OCI-LY7 (cell line): ENCODE results near the gene MRPS22. TPM values are rescaled to one million over a fixed set of nuclear protein-coding genes. Genes with fewer than 3 reads are reported as not detected.

Experiments used
- BruUV-seq: library from RNA; stranded (reverse); fragments of 400-500 nt; replicated peaks from 2 replicates; lab custom pipeline; 2021; lab: Mats Ljungman, UMichigan
- CTCF ChIA-PET: fragments of 300-600 bp; sonication (Branson Sonifier 250); formaldehyde crosslinking; loops from one replicate; lab custom pipeline; 2022; ENCODE audit warnings: antibody characterized with exemption; ENCODE audit not compliant: unreplicated experiment; lab: Charles Lee
- POLR2A ChIA-PET: fragments of 300-600 bp; sonication (Branson Sonifier 250); formaldehyde crosslinking; loops from one replicate; lab custom pipeline; 2022; ENCODE audit warnings: antibody characterized with exemption; lab: Charles Lee
- DNase-seq: peaks from one replicate; pipeline ENCODE4 v3.0.0-alpha.2; 2015; ENCODE audit warnings: low spot score
- H2AFZ ChIP-seq: fragments of 200-600 bp; sonication (generic), shearing (Covaris generic); 2 replicates; pipeline ENCODE4 v1.6.1; 2014; ENCODE audit warnings: mild to moderate bottlenecking, antibody characterized with exemption, low read length, moderate library complexity
- H3K27ac ChIP-seq: fragments of 200-600 bp; sonication (generic); 2 replicates; pipeline ENCODE4 v1.5.1; 2014; ENCODE audit warnings: mixed run types, low read depth, mild to moderate bottlenecking, moderate library complexity, low read length, inconsistent platforms; ENCODE audit not compliant: poor library complexity, severe bottlenecking
- H3K36me3 ChIP-seq: fragments of 200-600 bp; sonication (generic); 2 replicates; pipeline ENCODE4 v1.6.1; 2014; ENCODE audit warnings: mild to moderate bottlenecking, antibody characterized with exemption, low read length, moderate library complexity, mixed read lengths; ENCODE audit not compliant: insufficient read depth
- H3K4me1 ChIP-seq: fragments of 200-600 bp; sonication (generic); 2 replicates; pipeline ENCODE4 v1.5.1; 2014; ENCODE audit warnings: mild to moderate bottlenecking, low read length; ENCODE audit not compliant: insufficient read depth, poor library complexity, severe bottlenecking
- H3K4me2 ChIP-seq: fragments of 200-600 bp; sonication (generic); 2 replicates; pipeline ENCODE4 v1.6.1; 2014; ENCODE audit warnings: mild to moderate bottlenecking, low read length
- H3K4me3 ChIP-seq: fragments of 200-600 bp; sonication (generic); 2 replicates; pipeline ENCODE4 v1.5.1; 2014; ENCODE audit warnings: mild to moderate bottlenecking, low read depth, low read length; ENCODE audit not compliant: poor library complexity, severe bottlenecking
- H3K79me2 ChIP-seq: fragments of 200-600 bp; sonication (generic); 2 replicates; pipeline ENCODE4 v1.6.1; 2016; ENCODE audit warnings: low read depth, mild to moderate bottlenecking, low read length, moderate library complexity, mixed read lengths; ENCODE audit not compliant: insufficient read depth
- H3K9me2 ChIP-seq: fragments of 200-600 bp; sonication (generic); 2 replicates; pipeline ENCODE4 v1.6.1; 2016; ENCODE audit warnings: mild to moderate bottlenecking, low read length, mixed read lengths; ENCODE audit not compliant: insufficient read depth
- H3K9me3 ChIP-seq: fragments of 200-600 bp; sonication (generic); 2 replicates; pipeline ENCODE4 v1.6.1; 2014; ENCODE audit warnings: mild to moderate bottlenecking, mixed run types, low read length, mixed read lengths
- H4K20me1 ChIP-seq: fragments of 200-600 bp; sonication (generic); 2 replicates; pipeline ENCODE4 v1.6.1; 2014; ENCODE audit warnings: mild to moderate bottlenecking, antibody characterized with exemption, low read length, moderate library complexity, mixed read lengths; ENCODE audit not compliant: insufficient read depth
- CTCF ChIP-seq: fragments of 200-600 bp; sonication (generic); conservative IDR thresholded peaks from 2 replicates; pipeline ENCODE4 v1.5.1; 2014; ENCODE audit warnings: mild to moderate bottlenecking, antibody characterized with exemption, low read length, moderate library complexity, mixed read lengths
- EZH2phosphoT487 ChIP-seq: fragments of 200-600 bp; sonication (generic); IDR thresholded peaks from 2 replicates; pipeline ENCODE4 v1.6.1; 2018; ENCODE audit warnings: low read depth, borderline replicate concordance, mild to moderate bottlenecking, mixed run types, antibody characterized with exemption, low read length, moderate library complexity, mixed read lengths
- intact Hi-C: fragments of 100-400 bp; cut with micrococcal nuclease; formaldehyde crosslinking; loops from one replicate; pipeline ENCODE4 v1.10.0; 2022; ENCODE audit not compliant: unreplicated experiment
- total RNA-seq, 2 experiments: library from RNA; depleted of rRNA in 1 of 2; stranded (reverse); fragments of >200 nt in 1 of 2; shearing (Covaris generic) in 1 of 2; gene quantifications; 2 replicates each; pipeline ENCODE4 v1.2.3, GENCODE V29; 2014 to 2022

MRPS22 gene
- total RNA-seq, 2 experiments from 2014 or later = 54.9 to 61.4 TPM

- POLR2A ChIA-PET = interaction anchor here (0.6 kb wide), 1 partner anchor 1825 kb away, joined by 3 read pairs; no protein-coding TSS in a partner anchor
Observed at GRCh38 chr3:139296141-139296718, 47.6 kb upstream of the MRPS22 start.

GRCh38 chr3:139297588-139298311 lies 46.1 kb upstream of the MRPS22 start:
- Histone ChIP-seq H3K4me2 (no peak overlapping the region), H3K36me3 (no peaks in the 10 kb centered on the region), H2AFZ (no peak overlapping the region), H3K27ac (no peak overlapping the region), H4K20me1 (no peaks in the 10 kb centered on the region), H3K9me2 (no peaks in the 10 kb centered on the region), H3K79me2 (no peaks in the 10 kb centered on the region), H3K4me3 (no peak overlapping the region), H3K4me1 (no peaks in the 10 kb centered on the region), H3K9me3 (no peaks in the 10 kb centered on the region)
- no TSS peak for BruUV-seq
- DNase-seq = no peak
- ChIA-PET CTCF (no interaction called here), POLR2A (interaction anchor here (0.6 to 1.6 kb wide), 2 partner anchors 7 to 13 kb away, joined by 3 to 5 read pairs; no protein-coding TSS in a partner anchor)
- intact Hi-C loops = no loop called here
- TF ChIP-seq CTCF (no peak), EZH2phosphoT487 (no peak)

More at GRCh38 chr3:139296141-139296718, 47.6 kb upstream of the MRPS22 start:
- Histone ChIP-seq H3K4me1 (no peaks in the 10 kb centered on the region), H2AFZ (no peak overlapping the region), H4K20me1 (no peaks in the 10 kb centered on the region), H3K4me3 (no peak overlapping the region), H3K9me3 (no peaks in the 10 kb centered on the region), H3K4me2 (no peak overlapping the region), H3K79me2 (no peaks in the 10 kb centered on the region), H3K36me3 (no peaks in the 10 kb centered on the region), H3K9me2 (no peaks in the 10 kb centered on the region), H3K27ac (no peak overlapping the region)
- intact Hi-C loops = no loop called here
- BruUV-seq = no TSS peak
- no peak for DNase-seq
- CTCF ChIA-PET = no interaction called here
- TF ChIP-seq CTCF (no peak), EZH2phosphoT487 (no peak)
